Measurements from ENCODE around the gene KLF16.
"Not testable (repeated sequence)": the region's sequence is repeated elsewhere in the genome, so short reads cannot be mapped to it uniquely, and the experiment has no call there.

The KLF16 gene

GRCh38 chr19:1863328-1863637 lies at the start of gene KLF16:
KLF16 (minus strand) TSS chr19:1863579; CDS start chr19:1863497, 82 bp downstream.
- DNase-seq, result no peak

DNA sequence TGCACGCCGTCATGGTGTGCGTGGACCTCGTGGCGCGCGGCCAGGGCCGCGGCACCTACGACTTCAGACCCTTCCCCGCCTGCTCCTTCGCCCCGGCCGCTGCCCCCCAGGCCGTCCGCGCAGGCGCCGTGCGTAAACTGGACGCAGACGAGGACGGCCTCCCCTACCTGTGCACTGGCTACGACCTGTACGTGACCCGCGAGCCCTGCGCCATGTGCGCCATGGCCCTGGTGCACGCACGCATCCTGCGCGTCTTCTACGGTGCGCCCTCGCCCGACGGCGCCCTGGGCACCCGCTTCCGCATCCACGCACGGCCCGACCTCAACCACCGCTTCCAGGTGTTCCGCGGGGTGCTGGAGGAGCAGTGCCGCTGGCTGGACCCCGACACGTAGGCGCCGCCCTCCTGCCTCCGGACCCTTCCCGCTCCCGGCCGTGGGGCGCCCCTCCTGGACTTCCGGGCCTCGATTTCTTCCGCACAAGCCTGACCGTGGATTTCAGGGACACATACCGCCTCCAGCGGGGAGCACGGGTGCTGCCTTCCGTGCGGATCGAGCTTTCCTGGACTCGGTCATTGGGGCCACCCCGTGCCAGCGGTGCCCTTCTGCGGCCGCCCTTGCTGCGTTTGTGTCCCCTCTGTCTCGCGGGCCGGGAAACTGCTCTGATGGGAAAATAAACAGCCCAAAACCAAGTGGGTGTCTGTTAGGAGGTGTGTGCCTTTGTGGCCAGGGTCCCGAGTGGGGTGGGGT lies 49.6 kb upstream of the KLF16 start:
- DNase-seq, result no peak

DNA sequence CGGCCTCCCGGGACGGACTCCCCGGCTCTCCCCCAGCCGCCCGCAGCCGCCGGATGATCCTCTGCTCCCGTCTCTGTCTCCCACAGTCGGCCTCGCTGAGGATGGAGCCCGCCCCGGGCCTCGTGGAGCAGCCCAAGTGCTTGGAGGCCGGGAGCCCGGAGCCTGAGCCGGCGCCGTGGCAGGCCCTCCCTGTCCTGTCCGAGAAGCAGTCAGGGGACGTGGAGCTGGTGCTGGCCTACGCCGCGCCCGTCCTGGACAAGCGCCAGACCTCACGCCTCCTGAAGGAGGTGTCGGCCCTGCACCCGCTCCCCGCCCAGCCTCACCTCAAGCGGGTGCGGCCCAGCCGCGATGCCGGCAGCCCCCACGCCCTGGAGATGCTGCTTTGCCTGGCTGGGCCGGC lies 48.6 kb upstream of the KLF16 start:
- no peak for DNase-seq

DNA sequence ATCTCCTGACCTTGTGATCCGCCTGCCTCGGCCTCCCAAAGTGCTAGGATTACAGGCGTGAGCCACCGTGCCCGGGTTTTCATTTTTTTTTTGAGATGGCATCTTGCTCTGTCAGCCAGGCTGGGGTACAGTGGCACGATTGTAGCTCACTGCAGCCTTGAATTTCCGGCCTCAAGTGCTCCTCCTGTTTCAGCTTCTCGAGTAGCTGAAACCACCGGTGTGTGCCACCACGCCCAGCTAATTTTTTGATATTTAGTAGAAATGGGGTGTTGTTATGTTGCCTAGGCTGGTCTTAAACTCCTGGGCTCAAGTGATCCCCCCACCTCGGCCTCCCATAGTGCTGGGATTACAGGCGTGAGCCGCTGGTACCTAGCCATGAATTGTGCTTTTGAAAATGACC lies 47.7 kb upstream of the KLF16 start:
- no peak for DNase-seq

DNA sequence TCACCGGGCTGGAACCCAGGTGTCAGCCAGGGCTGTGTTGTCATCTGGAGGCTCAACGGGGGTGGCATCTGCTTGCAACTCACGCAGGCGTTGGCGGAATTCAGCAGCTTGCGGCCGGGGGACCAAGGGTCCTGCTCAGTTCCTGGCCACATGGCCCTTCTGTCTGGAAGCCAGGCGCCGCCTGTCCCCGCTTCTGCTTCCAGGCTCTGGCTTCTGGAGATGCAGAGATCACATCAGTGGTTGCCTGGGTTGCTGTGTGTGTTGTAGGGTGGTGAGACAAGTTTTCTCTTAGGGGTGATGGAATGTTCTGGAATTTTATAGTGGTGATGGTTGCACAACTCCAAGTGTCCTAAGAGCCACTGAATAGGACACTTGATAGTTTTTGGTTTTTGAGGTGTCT lies 46.8 kb upstream of the KLF16 start:
- no peak for DNase-seq

DNA sequence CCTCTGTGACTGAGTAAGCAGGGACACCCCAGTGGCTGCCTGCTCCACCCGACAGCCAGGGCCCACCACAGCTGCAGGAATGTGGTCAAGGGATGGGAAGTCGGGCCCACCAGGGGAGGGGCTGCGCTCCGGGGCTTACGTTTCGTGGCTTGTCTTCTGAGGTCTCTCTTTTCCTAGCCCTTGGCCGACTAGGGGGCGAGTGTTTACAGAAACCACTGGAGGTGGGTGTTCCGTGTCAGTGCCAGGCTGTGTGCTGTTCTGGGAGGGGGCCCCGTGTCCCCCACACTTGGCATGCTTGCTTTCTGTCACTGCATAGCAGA lies 46.3 kb upstream of the KLF16 start:
- no peak for DNase-seq

GRCh38 chr19:1908364-1908678 lies 44.9 kb upstream of the KLF16 start:
- DNase-seq, result no peak

- DNase-seq, result no peak
These were observed 44.4 kb upstream of the KLF16 start for GRCh38 chr19:1907563-1908363.

- DNase-seq, result no peak
These were observed 43.7 kb upstream of the KLF16 start for GRCh38 chr19:1906985-1907562.

GRCh38 chr19:1905863-1906375 lies 42.5 kb upstream of the KLF16 start:
- DNase-seq, result no peak

DNA sequence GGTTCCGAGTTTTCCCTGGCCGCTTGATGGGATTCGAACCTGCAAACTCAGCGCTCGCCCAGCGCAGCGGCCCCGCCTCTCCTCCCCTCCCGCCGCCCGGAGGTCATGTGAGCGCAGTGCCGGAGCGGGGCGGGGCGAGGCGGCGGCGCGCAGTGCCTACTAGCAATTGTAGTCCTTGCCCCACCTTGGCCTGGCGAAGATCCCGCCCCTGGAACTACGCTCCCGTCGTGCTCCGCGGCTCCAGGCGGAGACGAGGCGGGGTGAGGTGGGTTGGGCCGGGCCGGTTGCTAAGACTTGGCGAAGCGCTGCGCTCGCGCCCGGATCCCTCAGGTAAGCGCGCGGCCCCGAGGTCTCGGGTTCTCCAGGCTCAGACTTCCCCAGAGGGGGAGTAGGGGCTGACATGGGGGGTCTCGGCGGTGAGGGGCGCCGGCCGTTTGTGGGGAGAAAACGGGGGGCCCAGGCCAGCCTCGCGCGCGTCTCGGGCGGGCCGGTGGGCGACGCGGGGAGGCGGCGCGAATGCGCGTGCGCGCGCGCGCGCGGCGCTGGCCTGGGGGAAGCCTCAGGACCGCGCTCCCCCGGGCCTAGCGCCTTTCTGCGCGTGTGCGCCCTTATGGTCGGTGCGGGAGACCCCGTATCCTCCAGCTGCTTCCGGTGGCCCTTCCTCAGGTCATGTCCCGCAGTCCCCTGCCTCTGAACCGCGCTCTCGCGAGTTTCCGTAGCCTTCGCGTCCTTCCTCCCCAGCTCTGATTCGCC lies 41.9 kb upstream of the KLF16 start, which contains the start of the genes ADAT3 and SCAMP4:
Gene ADAT3 (plus strand): TSS at position 290 of the 753 bp plus-strand sequence. CDS start 6,649 bp downstream, outside the sequence.
Gene SCAMP4 (plus strand): TSS at position 290 of the 753 bp plus-strand sequence. CDS start 9,621 bp downstream, outside the sequence.
- peak; percentile 96 for DNase-seq

DNA sequence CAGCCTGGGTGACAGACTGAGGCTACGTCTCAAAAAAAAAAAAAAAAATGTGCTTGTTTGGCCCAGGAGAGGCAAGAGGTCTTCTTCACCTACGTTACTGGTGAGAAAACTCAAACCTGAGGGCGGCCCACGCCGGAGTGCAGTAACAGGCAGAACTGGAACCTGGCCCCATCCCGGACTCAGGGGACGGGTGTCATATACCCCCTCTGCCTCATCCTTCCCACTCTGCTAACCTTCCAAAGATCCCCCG lies 41.4 kb upstream of the KLF16 start:
- no peak for DNase-seq

DNA sequence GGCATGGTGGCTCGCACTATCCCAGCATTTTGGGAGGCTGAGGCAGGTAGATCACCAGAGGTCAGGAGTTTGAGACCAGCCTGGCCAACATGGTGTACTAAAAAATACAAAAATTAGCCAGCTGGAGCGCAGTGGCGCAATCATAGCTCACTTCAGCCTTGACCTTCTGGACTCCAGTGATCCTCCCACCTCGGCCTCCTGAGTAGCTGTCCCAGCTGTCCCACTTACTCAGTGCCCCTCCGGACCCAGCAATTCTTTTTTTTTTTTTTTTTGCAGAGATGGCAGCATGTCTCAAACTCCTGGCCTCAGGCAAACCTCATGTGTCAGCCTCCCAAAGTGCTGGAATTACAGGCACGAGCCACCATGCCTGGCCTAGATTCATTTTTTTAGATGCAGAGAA lies 39.5 kb upstream of the KLF16 start:
- DNase-seq, result no peak

DNA sequence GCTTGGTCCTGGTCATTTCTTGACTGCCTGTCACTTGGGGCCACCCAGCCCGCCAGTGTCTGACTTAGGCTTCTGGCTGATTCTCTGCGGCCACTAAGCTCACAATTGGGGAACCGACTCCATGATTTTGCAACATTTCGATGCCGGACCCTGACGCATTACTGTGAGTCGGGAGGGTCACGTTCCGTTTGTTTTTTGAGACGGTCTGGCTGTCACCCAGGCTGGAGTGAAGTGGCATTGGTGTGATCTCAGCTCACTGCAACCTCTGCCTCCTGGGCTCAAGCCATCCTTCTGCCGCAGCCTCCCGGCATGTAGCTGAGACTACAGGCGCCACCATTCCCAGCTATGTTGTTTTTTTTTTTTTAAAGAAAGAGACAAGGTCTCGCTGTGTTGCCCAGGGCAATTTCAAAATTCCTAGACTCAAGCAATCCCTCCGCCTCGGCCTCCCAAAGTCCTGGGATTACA lies 38.6 kb upstream of the KLF16 start:
- DNase-seq, result no peak

DNA sequence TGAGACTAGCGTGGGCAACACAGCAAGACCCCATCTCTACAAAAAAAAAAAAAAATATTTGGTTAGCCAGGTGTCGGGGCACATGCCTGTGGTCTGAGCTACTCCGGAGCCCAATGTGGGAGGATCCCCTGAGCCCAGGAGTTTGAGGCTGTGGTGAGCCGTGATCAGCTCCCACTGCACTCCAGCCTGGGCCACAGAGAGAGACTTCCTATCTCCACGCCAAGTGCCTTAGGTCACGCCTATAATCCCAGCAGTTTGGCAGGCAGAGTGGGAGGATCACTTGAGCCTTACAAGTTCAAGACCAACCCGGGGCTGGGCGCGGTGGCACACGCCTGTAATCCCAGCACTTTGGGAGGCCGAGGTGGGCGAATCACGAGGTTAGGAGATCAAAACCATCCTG lies 33.1 kb upstream of the KLF16 start:
- no peak for DNase-seq

- DNase-seq, result no peak
These were observed 30.4 kb upstream of the KLF16 start for GRCh38 chr19:1893791-1894190.

DNA sequence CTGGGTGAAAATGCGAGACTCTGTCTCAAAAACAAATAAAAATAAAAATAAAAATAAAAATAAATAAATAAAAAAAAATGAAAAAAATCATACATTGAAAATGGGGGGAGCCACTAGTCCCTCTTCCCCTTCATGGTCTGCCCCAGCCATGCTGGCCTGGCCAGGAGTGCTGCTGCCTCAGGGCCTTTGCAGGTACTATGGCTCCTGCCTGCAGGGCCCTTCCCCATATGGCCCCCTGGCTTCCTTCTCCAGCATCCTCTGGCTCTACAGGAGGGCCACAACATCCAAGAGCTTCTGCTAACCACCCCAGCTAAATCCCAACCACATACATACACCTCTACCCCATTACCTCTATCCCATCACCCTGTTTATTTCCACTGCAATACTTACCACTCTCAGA lies 26.5 kb upstream of the KLF16 start:
- DNase-seq, result no peak

GRCh38 chr19:1888385-1888784 lies 25.0 kb upstream of the KLF16 start:
- DNase-seq, result no peak

- not testable (repeated sequence) for DNase-seq
These were observed 23.0 kb upstream of the KLF16 start for GRCh38 chr19:1886360-1886759.

DNA sequence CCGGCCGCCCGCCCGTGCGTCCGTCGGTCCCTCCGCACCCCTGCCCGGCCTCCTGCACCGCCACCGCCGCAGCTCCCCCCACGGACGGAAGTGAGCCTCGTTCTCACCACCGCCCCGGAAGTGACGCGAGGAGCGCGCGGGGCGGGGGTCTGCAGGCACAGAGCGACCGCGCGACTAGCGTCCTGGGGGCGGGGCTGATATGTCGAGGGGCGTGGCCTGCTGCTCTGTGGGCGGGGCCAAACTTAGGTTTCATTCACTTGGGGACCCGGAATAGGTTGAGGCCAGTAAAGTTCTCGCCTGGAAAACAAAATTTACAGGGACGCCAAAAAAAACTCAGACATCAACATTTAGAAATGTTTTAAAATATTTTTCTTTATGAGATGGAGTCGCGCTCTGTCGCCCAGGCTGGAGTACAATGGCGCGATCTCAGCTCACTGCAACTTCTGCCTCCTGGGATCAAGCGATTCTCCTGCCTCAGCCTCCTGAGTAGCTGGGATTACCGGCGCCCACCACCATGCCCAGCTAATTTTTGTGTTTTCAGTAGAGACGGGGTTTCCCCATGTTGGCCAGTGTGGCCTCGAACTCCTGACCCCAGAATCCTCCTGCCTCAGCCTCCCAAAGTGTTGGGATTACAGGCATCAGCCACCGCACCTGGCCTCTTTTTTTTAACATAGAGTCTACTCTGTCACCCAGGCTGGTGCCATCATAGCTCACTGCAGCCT lies 22.2 kb upstream of the KLF16 start, which contains the start of gene ABHD17A:
Gene ABHD17A (minus strand): TSS at position 99 of the 722 bp plus-strand sequence. CDS start 3,930 bp downstream, outside the sequence.
- DNase-seq, result peak; percentile 87

DNA sequence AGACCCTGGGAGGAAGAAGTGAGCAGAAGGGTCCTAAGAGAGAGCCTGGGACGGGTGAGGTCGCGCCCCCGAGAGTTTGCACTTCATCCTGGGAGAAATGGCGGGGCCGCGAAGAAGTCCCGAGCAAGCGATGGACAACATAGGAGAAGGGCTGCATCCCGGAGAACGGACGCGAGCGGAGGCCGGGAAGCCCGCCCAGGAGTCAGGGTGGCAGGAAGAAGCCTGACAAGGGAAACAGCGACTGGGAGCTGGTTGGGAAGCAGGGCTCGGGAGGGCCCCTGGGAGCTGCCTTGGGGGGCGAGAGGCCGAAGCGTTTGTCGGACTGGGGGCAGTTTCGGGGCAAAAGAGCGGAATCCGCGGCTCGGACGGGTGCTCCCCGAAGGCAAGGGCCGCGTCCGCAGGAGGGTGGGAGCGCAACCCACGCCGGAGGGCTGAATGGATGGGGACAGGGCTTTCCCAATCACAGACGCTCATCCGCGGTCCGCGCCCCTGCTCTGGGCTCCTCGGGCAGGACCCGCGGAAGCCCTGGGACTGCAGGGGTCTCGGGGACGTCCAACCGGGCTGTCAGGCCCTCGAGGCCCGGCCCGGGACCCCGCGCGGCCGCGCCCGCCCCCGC lies 21.4 kb upstream of the KLF16 start:
- no peak for DNase-seq

DNA sequence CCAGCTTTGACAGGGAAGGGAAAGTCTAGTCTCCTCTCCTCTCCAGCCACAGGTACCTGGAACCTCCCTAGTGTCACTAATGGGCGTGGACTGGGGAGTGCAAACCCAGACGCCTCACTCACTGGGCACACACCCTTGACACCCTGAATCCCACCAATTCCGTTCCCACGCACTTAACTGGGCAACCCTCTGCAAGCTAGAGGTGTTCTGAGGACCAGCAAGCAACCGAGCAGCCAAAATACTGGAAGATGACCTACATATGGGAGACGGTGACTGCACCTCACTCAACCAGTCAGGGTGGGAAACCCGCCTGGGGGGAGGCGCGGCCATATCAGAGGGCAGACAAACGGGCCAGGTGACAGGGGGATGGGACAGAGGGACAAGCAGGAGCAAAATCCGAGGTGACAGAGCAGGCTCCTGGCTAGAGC lies 20.9 kb upstream of the KLF16 start:
- DNase-seq, result no peak

All from NCI-H146 (cell line).